ENCODE measurements around the gene TBC1D22B. TPM values are rescaled to one million over a fixed set of nuclear protein-coding genes. Genes with fewer than 3 reads are reported as not detected.

Gene TBC1D22B
- total RNA-seq, 2 donors from 2014 or later, result 11.2 to 11.9 TPM

DNA sequence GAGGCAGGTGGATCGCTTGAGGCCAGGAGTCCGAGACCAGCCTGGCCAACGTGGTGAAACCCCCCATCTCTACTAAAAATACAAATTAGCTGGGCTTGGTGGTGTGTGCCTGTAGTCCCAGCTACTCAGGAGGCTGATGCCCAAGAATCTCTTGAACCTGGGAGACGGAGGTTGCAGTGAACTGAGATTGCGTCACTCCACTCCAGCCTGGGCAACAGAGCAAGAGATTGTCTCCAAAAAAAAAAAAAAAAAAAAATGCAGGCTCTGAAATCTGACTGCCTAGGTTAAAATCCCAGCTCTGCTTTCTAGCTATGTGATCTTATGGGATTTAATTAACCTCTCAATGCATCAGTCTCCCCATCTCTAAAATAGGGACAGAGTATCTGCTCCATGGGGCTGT is 3.6 kb downstream of the TBC1D22B start:
- Mint-ChIP-seq H3K36me3 (ENCODE audit: low read depth) (no peaks in the 10 kb centered on the region), H3K4me1 (peaks cover 43% of the 10 kb centered on the region), H3K4me3 (no peak overlapping the region), H3K27ac (peak overlapping the region; percentile 72), H3K27me3 (no peaks in the 10 kb centered on the region)
- no peak for DNase-seq
- ATAC-seq, result no peak
- H3K9me3 ChIP-seq (ENCODE audit: control insufficient read depth, low read length, poor library complexity, severe bottlenecking), result no peaks in the 10 kb centered on the region

GRCh38 chr6:37262446-37263026 is 5.0 kb downstream of the TBC1D22B start:
- H3K9me3 ChIP-seq (ENCODE audit: control insufficient read depth, low read length, poor library complexity, severe bottlenecking), result no peaks in the 10 kb centered on the region
- H3K4me1 Mint-ChIP-seq, result peaks cover 37% of the 10 kb centered on the region
- no peak for DNase-seq
- H3K27ac Mint-ChIP-seq, result no peak overlapping the region
- no peaks in the 10 kb centered on the region for H3K27me3 Mint-ChIP-seq
- H3K36me3 Mint-ChIP-seq (ENCODE audit: low read depth), result no peaks in the 10 kb centered on the region
- no peak for ATAC-seq
- H3K4me3 Mint-ChIP-seq, result no peak overlapping the region

- Mint-ChIP-seq H3K27me3 (no peaks in the 10 kb centered on the region), H3K36me3 (ENCODE audit: low read depth) (peaks cover 3% of the 10 kb centered on the region), H3K27ac (no peak overlapping the region), H3K4me1 (peaks cover 36% of the 10 kb centered on the region), H3K4me3 (no peak overlapping the region)
- DNase-seq (no peak), ATAC-seq (no peak)
- H3K9me3 ChIP-seq (ENCODE audit: control insufficient read depth, low read length, poor library complexity, severe bottlenecking), result no peaks in the 10 kb centered on the region
Observed at GRCh38 chr6:37265001-37265400, 7.4 kb downstream of the TBC1D22B start.

DNA sequence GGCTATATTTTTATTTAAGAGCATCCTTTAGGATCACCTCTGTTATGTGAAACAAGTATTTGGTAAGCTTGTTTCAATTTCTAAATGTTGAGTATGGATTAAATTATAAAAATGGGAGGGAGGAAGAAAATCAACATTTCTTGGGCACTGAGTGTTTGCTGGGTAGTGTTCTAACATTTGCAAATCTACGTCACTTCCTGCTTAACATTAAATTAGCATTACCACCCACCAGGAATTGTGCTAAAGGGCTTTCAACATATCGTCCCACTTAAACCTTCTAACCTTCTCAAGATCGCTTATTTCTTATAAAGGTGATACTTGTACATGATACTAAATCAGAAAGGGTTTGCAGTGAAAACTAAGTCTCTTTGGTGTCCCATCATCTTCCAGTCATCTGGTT is 8.3 kb downstream of the TBC1D22B start:
- H3K4me1 Mint-ChIP-seq, result peaks cover 37% of the 10 kb centered on the region
- no peak overlapping the region for H3K27ac Mint-ChIP-seq
- no peak overlapping the region for H3K4me3 Mint-ChIP-seq
- peaks cover 6% of the 10 kb centered on the region for H3K36me3 Mint-ChIP-seq (ENCODE audit: low read depth)
- no peaks in the 10 kb centered on the region for H3K9me3 ChIP-seq (ENCODE audit: control insufficient read depth, low read length, poor library complexity, severe bottlenecking)
- no peak for ATAC-seq
- no peak for DNase-seq
- H3K27me3 Mint-ChIP-seq, result no peaks in the 10 kb centered on the region

- DNase-seq (no peak), ATAC-seq (no peak)
- Mint-ChIP-seq H3K27me3 (no peaks in the 10 kb centered on the region), H3K4me1 (peaks cover 41% of the 10 kb centered on the region), H3K27ac (no peak overlapping the region), H3K36me3 (ENCODE audit: low read depth) (peaks cover 6% of the 10 kb centered on the region), H3K4me3 (no peak overlapping the region)
- no peaks in the 10 kb centered on the region for H3K9me3 ChIP-seq (ENCODE audit: control insufficient read depth, low read length, poor library complexity, severe bottlenecking)
Observed at GRCh38 chr6:37269105-37269504, 11.5 kb downstream of the TBC1D22B start.

- DNase-seq, result no peak
- peaks cover 38% of the 10 kb centered on the region for H3K4me1 Mint-ChIP-seq
Observed at GRCh38 chr6:37272834-37273566, 15.4 kb downstream of the TBC1D22B start.

GRCh38 chr6:37273690-37274089 is 16.1 kb downstream of the TBC1D22B start:
- H3K4me3 Mint-ChIP-seq, result no peak overlapping the region
- ATAC-seq (no peak), DNase-seq (no peak)
- no peaks in the 10 kb centered on the region for H3K27me3 Mint-ChIP-seq
- H3K27ac Mint-ChIP-seq, result no peak overlapping the region
- peaks cover 6% of the 10 kb centered on the region for H3K36me3 Mint-ChIP-seq (ENCODE audit: low read depth)
- H3K4me1 Mint-ChIP-seq, result peaks cover 32% of the 10 kb centered on the region
- no peaks in the 10 kb centered on the region for H3K9me3 ChIP-seq (ENCODE audit: control insufficient read depth, low read length, poor library complexity, severe bottlenecking)

More at GRCh38 chr6:37272834-37273566, 15.4 kb downstream of the TBC1D22B start:
- ATAC-seq, result peak; percentile 37
- no peaks in the 10 kb centered on the region for H3K9me3 ChIP-seq (ENCODE audit: control insufficient read depth, low read length, poor library complexity, severe bottlenecking)
- H3K36me3 Mint-ChIP-seq (ENCODE audit: low read depth), result peaks cover 6% of the 10 kb centered on the region
- H3K4me3 Mint-ChIP-seq, result peak overlapping the region; percentile 50
- H3K27me3 Mint-ChIP-seq, result no peaks in the 10 kb centered on the region
- H3K27ac Mint-ChIP-seq, result no peak overlapping the region

GRCh38 chr6:37275350-37275749 is 17.8 kb downstream of the TBC1D22B start:
- DNase-seq (no peak), ATAC-seq (no peak)
- Mint-ChIP-seq H3K4me3 (no peak overlapping the region), H3K4me1 (peaks cover 38% of the 10 kb centered on the region), H3K36me3 (ENCODE audit: low read depth) (peaks cover 5% of the 10 kb centered on the region), H3K27me3 (no peaks in the 10 kb centered on the region), H3K27ac (no peak overlapping the region)
- no peaks in the 10 kb centered on the region for H3K9me3 ChIP-seq (ENCODE audit: control insufficient read depth, low read length, poor library complexity, severe bottlenecking)

GRCh38 chr6:37277001-37277409 is 19.4 kb downstream of the TBC1D22B start:
- H3K27ac Mint-ChIP-seq, result no peak overlapping the region
- ATAC-seq (no peak), DNase-seq (no peak)
- no peaks in the 10 kb centered on the region for H3K9me3 ChIP-seq (ENCODE audit: control insufficient read depth, low read length, poor library complexity, severe bottlenecking)
- no peaks in the 10 kb centered on the region for H3K27me3 Mint-ChIP-seq
- H3K4me1 Mint-ChIP-seq, result peaks cover 36% of the 10 kb centered on the region
- no peak overlapping the region for H3K4me3 Mint-ChIP-seq
- peaks cover 2% of the 10 kb centered on the region for H3K36me3 Mint-ChIP-seq (ENCODE audit: low read depth)

DNA sequence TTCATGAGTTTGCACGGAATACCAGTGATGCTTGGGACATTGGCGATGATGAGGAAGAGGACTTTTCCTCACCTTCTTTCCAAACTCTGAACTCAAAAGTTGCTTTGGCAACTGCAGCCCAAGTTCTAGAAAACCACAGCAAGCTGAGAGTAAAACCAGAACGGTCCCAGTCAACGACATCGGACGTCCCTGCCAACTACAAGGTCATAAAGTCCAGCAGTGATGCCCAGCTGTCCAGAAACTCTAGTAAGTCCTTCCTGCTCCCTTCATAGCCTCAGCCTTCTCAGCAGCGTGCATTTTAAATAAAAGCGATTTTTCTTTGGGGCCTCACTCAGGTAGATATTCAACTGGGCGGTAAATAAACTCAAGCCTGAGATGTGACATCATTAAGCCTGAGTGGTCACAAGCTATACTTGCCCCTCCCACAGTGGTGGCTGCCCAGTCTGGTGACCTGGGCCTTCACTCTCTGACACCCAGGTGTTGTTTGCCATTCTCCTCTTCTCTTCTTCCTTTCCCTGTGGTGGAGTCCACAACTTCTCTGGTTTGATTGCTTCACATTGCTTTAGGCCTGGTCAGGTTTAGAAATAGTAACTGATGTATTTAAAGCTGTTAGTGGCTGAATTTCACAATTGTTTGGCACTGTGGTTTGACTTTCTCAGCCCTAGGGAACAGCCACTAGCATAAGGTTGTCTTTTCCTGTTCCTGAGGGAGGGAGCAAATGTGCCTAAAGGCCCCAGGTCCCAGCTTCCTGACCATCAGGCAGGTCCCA is 22.0 kb downstream of the TBC1D22B start:
- ATAC-seq, result no peak
- Mint-ChIP-seq H3K36me3 (ENCODE audit: low read depth) (peaks cover 5% of the 10 kb centered on the region), H3K27me3 (no peaks in the 10 kb centered on the region), H3K27ac (no peak overlapping the region), H3K4me3 (peak overlapping the region; percentile 45), H3K4me1 (peaks cover 26% of the 10 kb centered on the region)
- no peaks in the 10 kb centered on the region for H3K9me3 ChIP-seq (ENCODE audit: control insufficient read depth, low read length, poor library complexity, severe bottlenecking)
- DNase-seq, result no peak

GRCh38 chr6:37280162-37280887 is 22.8 kb downstream of the TBC1D22B start:
- DNase-seq, result no peak
- Mint-ChIP-seq H3K27ac (no peak overlapping the region), H3K4me3 (no peak overlapping the region), H3K4me1 (peaks cover 22% of the 10 kb centered on the region), H3K36me3 (ENCODE audit: low read depth) (peaks cover 5% of the 10 kb centered on the region), H3K27me3 (no peaks in the 10 kb centered on the region)
- H3K9me3 ChIP-seq (ENCODE audit: control insufficient read depth, low read length, poor library complexity, severe bottlenecking), result no peaks in the 10 kb centered on the region
- no peak for ATAC-seq

- peaks cover 5% of the 10 kb centered on the region for H3K36me3 Mint-ChIP-seq (ENCODE audit: low read depth)
Observed at GRCh38 chr6:37282371-37282770, 24.8 kb downstream of the TBC1D22B start.

DNA sequence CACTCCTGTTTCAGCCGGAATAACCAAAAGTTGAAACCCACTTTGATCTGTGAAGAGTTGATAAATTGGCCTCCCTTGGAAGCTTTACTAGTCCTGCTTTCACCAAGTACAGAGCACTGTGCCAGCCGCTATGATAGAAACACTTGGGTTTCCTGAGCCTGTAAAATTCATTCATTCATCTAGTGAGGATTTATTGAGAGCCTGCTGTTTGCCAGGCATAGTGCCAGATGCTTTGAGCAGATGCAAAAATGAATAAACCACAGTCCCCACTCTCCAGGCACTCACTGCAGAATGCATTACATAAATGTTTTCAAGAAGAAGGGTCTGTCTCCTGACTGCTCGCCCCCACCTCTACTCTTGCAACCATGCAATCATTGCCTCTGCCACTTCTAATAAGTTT is 25.7 kb downstream of the TBC1D22B start:
- H3K4me1 Mint-ChIP-seq, result peaks cover 14% of the 10 kb centered on the region
- H3K4me3 Mint-ChIP-seq, result no peak overlapping the region
- ATAC-seq (no peak), DNase-seq (no peak)
- no peaks in the 10 kb centered on the region for H3K27me3 Mint-ChIP-seq
- H3K27ac Mint-ChIP-seq, result peak overlapping the region; percentile 57
- peaks cover 7% of the 10 kb centered on the region for H3K36me3 Mint-ChIP-seq (ENCODE audit: low read depth)
- no peaks in the 10 kb centered on the region for H3K9me3 ChIP-seq (ENCODE audit: control insufficient read depth, low read length, poor library complexity, severe bottlenecking)

More at GRCh38 chr6:37282371-37282770, 24.8 kb downstream of the TBC1D22B start:
- ATAC-seq (no peak), DNase-seq (no peak)
- Mint-ChIP-seq H3K27ac (no peak overlapping the region), H3K27me3 (no peaks in the 10 kb centered on the region), H3K4me1 (peaks cover 14% of the 10 kb centered on the region), H3K4me3 (no peak overlapping the region)
- no peaks in the 10 kb centered on the region for H3K9me3 ChIP-seq (ENCODE audit: control insufficient read depth, low read length, poor library complexity, severe bottlenecking)
